ENCODE data around the gene GALNT14.
"Not testable (repeated sequence)": the region's sequence is repeated elsewhere in the genome, so short reads cannot be mapped to it uniquely, and the experiment has no call there.

GALNT14 gene, protein sequence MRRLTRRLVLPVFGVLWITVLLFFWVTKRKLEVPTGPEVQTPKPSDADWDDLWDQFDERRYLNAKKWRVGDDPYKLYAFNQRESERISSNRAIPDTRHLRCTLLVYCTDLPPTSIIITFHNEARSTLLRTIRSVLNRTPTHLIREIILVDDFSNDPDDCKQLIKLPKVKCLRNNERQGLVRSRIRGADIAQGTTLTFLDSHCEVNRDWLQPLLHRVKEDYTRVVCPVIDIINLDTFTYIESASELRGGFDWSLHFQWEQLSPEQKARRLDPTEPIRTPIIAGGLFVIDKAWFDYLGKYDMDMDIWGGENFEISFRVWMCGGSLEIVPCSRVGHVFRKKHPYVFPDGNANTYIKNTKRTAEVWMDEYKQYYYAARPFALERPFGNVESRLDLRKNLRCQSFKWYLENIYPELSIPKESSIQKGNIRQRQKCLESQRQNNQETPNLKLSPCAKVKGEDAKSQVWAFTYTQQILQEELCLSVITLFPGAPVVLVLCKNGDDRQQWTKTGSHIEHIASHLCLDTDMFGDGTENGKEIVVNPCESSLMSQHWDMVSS

DNA sequence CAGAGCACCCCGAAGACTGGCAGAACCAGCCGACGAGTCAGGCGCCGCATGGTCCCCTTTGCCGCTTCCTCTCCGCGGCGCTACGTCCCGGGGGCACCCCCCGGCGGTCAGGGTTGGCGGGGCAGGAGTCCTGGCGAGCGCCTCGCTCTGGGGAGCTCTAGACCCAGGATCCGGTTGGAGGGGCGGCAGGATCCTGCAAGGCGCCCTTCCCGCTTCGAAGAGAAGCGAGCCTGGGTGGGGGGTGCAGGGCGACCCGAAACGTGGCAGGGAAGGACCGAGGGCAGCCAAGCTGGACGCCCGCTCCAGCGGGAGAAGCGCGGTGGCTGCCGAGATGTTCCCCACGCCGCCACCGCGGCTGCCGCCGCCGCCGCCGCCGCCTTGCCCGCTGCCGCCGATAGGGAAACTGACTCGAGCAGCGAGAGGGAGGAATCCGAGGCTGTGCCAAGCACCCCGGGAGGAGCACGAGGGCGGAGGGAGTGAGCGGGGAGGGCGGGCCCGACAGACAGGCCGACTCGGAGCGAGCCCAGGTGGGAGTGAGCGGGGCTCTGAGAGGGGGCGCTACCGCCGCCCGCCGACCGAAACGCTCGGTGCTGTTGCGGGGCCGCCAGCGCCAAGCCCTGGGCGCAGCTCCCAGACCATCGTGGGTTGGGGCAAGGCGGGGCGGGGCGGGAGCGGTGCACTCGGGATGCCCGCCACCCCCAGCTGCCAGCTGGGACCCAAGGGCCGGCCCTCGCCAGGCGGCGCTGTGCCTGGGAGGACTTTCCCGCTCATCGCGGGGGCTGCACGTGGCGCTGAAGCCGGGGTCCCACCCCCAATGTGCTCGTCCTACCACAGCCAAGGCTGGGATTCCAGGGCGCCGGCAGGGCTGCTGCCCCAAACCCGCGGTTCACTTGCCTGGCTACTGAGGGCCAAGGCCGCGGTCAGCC lies at the start of gene GALNT14:
Gene GALNT14, minus strand, starts transcription at position 404 of the 926 bp plus-strand sequence. Its CDS starts 354 bp downstream, at position 50.
- Histone ChIP-seq H3K9me3 (ENCODE audit: control insufficient read depth, insufficient read depth, low read length) (no peaks in the 10 kb centered on the region), H3K4me3 (ENCODE audit: low read depth, low read length) (peak within 1 kb of the TSS; percentile 64), H3K36me3 (ENCODE audit: control insufficient read depth, insufficient read depth, low read length) (no peaks in the 10 kb centered on the region), H3K27me3 (ENCODE audit: control insufficient read depth, insufficient read depth, low read length) (peaks cover 61% of the 10 kb centered on the region), H3K9ac (ENCODE audit: low read depth, low read length) (peak within 1 kb of the TSS; percentile 24), H3K4me1 (ENCODE audit: control insufficient read depth, insufficient read depth, low read length) (peaks cover 3% of the 10 kb centered on the region)

DNA sequence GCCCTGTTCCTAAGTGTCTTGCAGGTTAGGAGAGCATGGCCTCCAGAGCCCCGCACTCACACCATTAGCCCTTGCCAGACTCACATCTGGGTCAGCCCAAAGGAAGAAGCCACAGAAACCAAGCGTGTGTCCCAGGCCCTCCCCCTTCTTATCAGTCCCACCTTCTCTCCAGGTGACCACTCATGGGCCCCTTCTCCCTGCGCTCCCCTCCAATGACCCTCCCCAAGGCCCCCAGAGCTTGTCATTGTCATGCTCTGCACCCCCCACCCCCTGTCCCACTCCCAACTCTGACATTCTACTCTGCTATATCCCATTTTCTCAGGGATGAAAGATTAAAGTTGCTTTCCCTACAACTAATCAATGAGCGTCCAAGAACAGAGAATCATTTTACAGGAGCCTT lies 48.9 kb upstream of the GALNT14 start:
- Histone ChIP-seq H3K9me3 (ENCODE audit: control insufficient read depth, insufficient read depth, low read length) (no peaks in the 10 kb centered on the region), H3K4me3 (ENCODE audit: low read depth, low read length) (no peak overlapping the region), H3K4me1 (ENCODE audit: control insufficient read depth, insufficient read depth, low read length) (no peaks in the 10 kb centered on the region), H3K27me3 (ENCODE audit: control insufficient read depth, insufficient read depth, low read length) (peaks cover 5% of the 10 kb centered on the region), H3K36me3 (ENCODE audit: control insufficient read depth, insufficient read depth, low read length) (no peaks in the 10 kb centered on the region), H3K9ac (ENCODE audit: low read depth, low read length) (no peak overlapping the region)

DNA sequence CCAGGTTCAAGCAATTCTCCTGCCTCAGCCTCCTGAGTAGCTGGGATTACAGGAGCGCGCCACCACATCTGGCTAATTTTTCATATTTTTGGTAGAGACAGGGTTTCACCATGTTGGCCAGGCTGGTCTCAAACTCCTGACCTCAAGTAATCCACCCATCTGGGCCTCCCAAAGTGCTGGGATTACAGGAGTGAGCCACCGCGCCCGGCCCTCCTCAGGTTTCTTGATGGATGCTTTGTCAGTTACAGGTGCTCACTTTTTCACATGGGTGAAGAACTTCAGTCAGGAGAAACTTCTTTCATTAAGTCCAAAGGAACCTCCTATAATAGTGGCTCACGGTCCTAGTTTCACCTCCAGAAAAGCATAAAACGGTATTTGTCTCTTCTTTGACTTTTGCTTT lies 45.7 kb upstream of the GALNT14 start:
- H3K27me3 ChIP-seq (ENCODE audit: control insufficient read depth, insufficient read depth, low read length); H3K4me1 ChIP-seq (ENCODE audit: control insufficient read depth, insufficient read depth, low read length); H3K9me3 ChIP-seq (ENCODE audit: control insufficient read depth, insufficient read depth, low read length); H3K4me3 ChIP-seq (ENCODE audit: low read depth, low read length); H3K36me3 ChIP-seq (ENCODE audit: control insufficient read depth, insufficient read depth, low read length); H3K9ac ChIP-seq (ENCODE audit: low read depth, low read length): not testable (repeated sequence)

DNA sequence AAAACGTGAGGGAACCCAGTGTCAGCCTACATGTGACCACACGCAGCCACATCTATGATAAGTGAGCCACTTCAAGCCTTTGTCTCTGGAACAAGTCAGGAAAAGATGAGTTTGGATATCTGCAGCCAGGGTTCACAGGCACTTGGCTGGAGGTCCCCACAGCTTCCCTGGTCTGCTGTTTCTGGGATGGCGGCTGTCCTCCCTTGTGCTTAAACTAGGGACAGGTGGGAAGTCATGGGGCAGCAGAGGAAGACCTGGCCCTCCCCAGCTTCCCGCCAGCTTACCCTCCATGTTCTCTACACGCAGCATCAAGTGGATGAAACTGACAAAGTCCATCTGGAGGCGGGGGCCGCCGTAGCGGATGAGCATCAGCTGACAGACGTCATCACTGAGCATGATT lies 38.5 kb upstream of the GALNT14 start:
- Histone ChIP-seq H3K36me3 (ENCODE audit: control insufficient read depth, insufficient read depth, low read length) (no peaks in the 10 kb centered on the region), H3K4me3 (ENCODE audit: low read depth, low read length) (no peak overlapping the region), H3K27me3 (ENCODE audit: control insufficient read depth, insufficient read depth, low read length) (no peaks in the 10 kb centered on the region), H3K9ac (ENCODE audit: low read depth, low read length) (no peak overlapping the region), H3K4me1 (ENCODE audit: control insufficient read depth, insufficient read depth, low read length) (no peaks in the 10 kb centered on the region), H3K9me3 (ENCODE audit: control insufficient read depth, insufficient read depth, low read length) (no peaks in the 10 kb centered on the region)

DNA sequence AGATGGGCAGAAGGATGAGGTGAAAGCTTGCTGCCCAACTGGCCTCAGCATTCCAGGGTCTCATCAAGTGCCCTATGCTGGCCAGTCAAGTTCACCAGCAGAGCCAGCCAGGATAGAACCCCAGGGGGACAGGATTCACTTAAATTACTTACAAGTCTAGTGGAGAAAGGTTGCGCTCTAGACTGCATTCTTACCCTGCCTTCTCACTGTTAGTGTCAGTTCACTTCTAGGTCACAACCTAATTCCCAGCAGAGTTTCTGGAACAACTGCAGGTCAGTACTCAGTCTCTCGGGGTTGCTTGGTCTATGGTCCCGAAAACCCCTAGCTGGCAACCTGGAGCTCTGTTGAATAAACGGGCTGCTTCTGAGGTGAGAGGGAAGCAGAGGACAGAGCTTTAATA lies 32.9 kb upstream of the GALNT14 start:
- Histone ChIP-seq H3K36me3 (ENCODE audit: control insufficient read depth, insufficient read depth, low read length) (no peaks in the 10 kb centered on the region), H3K4me1 (ENCODE audit: control insufficient read depth, insufficient read depth, low read length) (no peaks in the 10 kb centered on the region), H3K27me3 (ENCODE audit: control insufficient read depth, insufficient read depth, low read length) (no peaks in the 10 kb centered on the region), H3K4me3 (ENCODE audit: low read depth, low read length) (no peak overlapping the region), H3K9me3 (ENCODE audit: control insufficient read depth, insufficient read depth, low read length) (no peaks in the 10 kb centered on the region), H3K9ac (ENCODE audit: low read depth, low read length) (no peak overlapping the region)

DNA sequence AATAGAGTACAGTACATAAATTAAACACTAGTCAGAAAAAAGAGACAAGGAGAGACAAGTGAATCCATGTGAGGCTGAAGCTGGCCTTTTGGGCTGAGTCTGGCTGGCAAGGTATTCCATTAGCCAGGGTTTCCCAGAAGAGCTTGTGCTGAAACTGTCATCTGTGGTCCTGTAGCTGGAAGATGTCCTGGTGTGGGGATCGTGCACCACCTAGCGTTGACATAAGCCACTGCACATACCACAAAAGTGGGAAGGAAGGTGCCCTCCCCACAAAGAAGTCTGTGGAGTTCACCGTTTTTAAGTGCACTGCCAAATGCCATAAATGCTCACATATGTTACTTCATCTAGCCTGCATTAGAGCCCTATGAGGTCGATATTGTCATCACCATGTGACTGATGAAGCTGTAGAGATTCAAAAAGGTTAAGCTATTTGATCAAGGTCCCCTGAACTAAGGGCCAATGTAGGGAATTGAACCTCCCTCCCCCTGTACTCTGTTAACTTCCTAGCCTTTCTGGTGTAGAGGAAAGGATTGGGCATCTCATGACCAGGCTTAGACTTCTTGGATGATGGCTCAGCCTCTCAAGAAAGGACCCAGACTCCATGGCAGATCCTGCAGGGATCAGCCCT lies 31.9 kb upstream of the GALNT14 start:
- Histone ChIP-seq H3K9ac (ENCODE audit: low read depth, low read length) (no peak overlapping the region), H3K9me3 (ENCODE audit: control insufficient read depth, insufficient read depth, low read length) (no peaks in the 10 kb centered on the region), H3K36me3 (ENCODE audit: control insufficient read depth, insufficient read depth, low read length) (no peaks in the 10 kb centered on the region), H3K4me3 (ENCODE audit: low read depth, low read length) (no peak overlapping the region), H3K4me1 (ENCODE audit: control insufficient read depth, insufficient read depth, low read length) (no peaks in the 10 kb centered on the region), H3K27me3 (ENCODE audit: control insufficient read depth, insufficient read depth, low read length) (no peaks in the 10 kb centered on the region)

DNA sequence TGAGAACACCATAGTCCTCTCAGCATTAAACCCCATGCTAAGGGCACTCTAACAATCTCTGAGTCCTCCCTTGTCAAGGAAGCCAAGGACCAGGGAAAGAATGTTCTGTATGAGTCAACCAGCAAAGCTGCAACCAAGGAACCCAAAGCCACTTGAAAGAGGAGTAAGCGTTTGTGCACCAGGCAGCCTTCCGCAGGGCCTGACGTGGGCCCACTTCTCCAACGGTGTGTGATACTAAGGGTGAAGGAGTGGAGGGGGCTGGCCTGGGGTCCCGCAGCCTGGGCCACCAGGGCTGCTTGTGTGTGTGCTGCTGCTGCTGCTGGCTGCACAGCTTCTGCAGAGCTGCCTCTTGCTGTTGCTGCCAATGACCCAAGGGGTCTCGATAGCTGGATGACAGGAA lies 30.1 kb upstream of the GALNT14 start:
- Histone ChIP-seq H3K27me3 (ENCODE audit: control insufficient read depth, insufficient read depth, low read length) (peaks cover 2% of the 10 kb centered on the region), H3K9me3 (ENCODE audit: control insufficient read depth, insufficient read depth, low read length) (no peaks in the 10 kb centered on the region), H3K9ac (ENCODE audit: low read depth, low read length) (no peak overlapping the region), H3K36me3 (ENCODE audit: control insufficient read depth, insufficient read depth, low read length) (no peaks in the 10 kb centered on the region), H3K4me3 (ENCODE audit: low read depth, low read length) (no peak overlapping the region), H3K4me1 (ENCODE audit: control insufficient read depth, insufficient read depth, low read length) (no peaks in the 10 kb centered on the region)

DNA sequence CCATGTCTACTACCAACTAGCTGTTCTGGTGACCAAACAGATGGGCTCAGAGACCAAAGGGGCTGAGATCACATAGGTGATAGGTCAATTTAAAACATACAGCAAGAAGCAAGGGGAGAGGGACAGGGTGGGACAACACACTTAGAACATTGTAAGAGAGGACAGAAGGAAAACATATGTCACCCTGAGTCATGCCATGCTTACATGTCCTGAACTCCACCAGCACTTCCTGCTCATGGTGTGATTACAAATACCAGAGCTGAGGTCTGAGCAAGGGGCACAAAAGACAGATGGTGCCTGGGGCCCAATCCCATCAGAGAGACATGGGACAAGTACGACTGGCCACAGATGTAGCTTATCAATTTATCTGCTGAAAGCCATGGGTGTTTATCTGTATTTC lies 28.7 kb upstream of the GALNT14 start:
- peaks cover 2% of the 10 kb centered on the region for H3K27me3 ChIP-seq (ENCODE audit: control insufficient read depth, insufficient read depth, low read length)
- no peak overlapping the region for H3K4me3 ChIP-seq (ENCODE audit: low read depth, low read length)
- no peak overlapping the region for H3K9ac ChIP-seq (ENCODE audit: low read depth, low read length)
- no peaks in the 10 kb centered on the region for H3K36me3 ChIP-seq (ENCODE audit: control insufficient read depth, insufficient read depth, low read length)
- no peaks in the 10 kb centered on the region for H3K9me3 ChIP-seq (ENCODE audit: control insufficient read depth, insufficient read depth, low read length)
- no peaks in the 10 kb centered on the region for H3K4me1 ChIP-seq (ENCODE audit: control insufficient read depth, insufficient read depth, low read length)

DNA sequence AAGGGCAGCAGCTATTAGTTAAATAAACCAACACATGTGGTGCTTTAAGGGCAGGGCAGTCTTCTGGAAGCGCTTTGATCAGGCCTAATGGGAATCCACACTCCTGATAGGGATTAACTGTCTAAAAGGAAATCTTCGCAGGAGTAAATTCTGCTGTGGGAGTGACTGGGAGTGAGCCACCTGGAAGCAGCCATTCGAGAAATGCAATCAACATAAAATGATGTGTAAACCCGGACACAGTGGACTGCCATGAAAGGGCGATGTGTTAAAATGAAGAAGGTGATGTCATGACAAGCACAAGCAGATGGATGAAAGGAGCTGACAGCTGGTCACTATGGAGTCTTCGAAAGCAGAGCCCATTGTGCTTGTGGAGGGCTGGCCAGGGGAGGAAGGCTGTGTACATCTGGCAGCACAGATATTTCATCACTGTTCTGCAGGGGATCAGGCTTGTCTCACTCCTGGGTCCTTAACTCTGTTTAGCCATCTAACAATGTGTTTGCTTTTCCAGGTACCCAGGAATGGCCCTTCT lies 24.8 kb upstream of the GALNT14 start:
- Histone ChIP-seq H3K27me3 (ENCODE audit: control insufficient read depth, insufficient read depth, low read length) (peaks cover 2% of the 10 kb centered on the region), H3K36me3 (ENCODE audit: control insufficient read depth, insufficient read depth, low read length) (no peaks in the 10 kb centered on the region), H3K9me3 (ENCODE audit: control insufficient read depth, insufficient read depth, low read length) (no peaks in the 10 kb centered on the region), H3K4me1 (ENCODE audit: control insufficient read depth, insufficient read depth, low read length) (no peaks in the 10 kb centered on the region), H3K9ac (ENCODE audit: low read depth, low read length) (no peak overlapping the region), H3K4me3 (ENCODE audit: low read depth, low read length) (no peak overlapping the region)

DNA sequence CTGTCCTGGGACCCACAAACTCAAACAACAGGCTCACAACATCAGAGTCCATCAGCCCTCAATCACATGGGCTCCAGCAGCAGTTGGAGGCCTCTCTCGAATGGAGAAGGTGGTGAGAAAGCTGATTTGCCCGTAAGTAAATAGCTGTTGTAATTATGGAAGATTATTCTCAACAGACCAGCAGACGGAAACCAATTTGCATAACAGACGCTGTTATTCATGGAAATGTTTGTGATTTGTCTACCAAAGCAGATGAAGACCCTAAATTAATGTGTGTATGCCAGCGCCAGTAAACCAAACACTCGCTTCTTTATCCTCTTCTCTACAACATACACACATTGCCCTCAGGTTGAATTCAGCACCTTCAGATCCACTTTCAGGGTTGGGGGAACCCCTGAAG lies 23.4 kb upstream of the GALNT14 start:
- Histone ChIP-seq H3K9me3 (ENCODE audit: control insufficient read depth, insufficient read depth, low read length) (no peaks in the 10 kb centered on the region), H3K36me3 (ENCODE audit: control insufficient read depth, insufficient read depth, low read length) (no peaks in the 10 kb centered on the region), H3K4me1 (ENCODE audit: control insufficient read depth, insufficient read depth, low read length) (no peaks in the 10 kb centered on the region), H3K27me3 (ENCODE audit: control insufficient read depth, insufficient read depth, low read length) (peaks cover 2% of the 10 kb centered on the region), H3K4me3 (ENCODE audit: low read depth, low read length) (no peak overlapping the region), H3K9ac (ENCODE audit: low read depth, low read length) (no peak overlapping the region)

DNA sequence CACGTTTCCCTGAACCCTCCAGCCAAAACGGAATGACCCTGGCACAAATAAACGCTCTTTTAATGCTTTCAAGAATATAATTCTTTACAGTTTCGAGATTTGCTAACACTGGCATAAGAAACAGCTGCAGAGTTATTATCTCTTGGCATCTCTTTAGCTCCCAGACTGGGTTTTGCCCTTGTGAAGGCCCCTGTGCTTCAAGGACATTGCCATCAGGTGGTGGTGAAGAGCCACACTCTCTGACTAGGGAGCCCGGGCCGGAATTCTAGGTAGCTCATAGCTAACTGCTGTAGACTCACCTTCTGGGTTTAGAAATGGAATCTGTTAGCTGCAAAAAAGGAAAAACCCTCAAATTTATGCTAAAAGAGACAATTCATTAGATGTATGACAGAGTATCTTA lies 13.3 kb upstream of the GALNT14 start:
- Histone ChIP-seq H3K4me1 (ENCODE audit: control insufficient read depth, insufficient read depth, low read length) (no peaks in the 10 kb centered on the region), H3K9me3 (ENCODE audit: control insufficient read depth, insufficient read depth, low read length) (no peaks in the 10 kb centered on the region), H3K36me3 (ENCODE audit: control insufficient read depth, insufficient read depth, low read length) (no peaks in the 10 kb centered on the region), H3K9ac (ENCODE audit: low read depth, low read length) (no peak overlapping the region), H3K4me3 (ENCODE audit: low read depth, low read length) (no peak overlapping the region), H3K27me3 (ENCODE audit: control insufficient read depth, insufficient read depth, low read length) (no peaks in the 10 kb centered on the region)

Data from iPS-15b (cell line).